Measurements from ENCODE around the gene TASL. TPM values are rescaled to one million over a fixed set of nuclear protein-coding genes. Genes with fewer than 3 reads are reported as not detected.
A peak's percentile ranks its signal among the peaks of the same experiment; 100 is the strongest.

TASL gene
- total RNA-seq, 2 donors from 2014 or later: 3.6 to 7.2 TPM

DNA sequence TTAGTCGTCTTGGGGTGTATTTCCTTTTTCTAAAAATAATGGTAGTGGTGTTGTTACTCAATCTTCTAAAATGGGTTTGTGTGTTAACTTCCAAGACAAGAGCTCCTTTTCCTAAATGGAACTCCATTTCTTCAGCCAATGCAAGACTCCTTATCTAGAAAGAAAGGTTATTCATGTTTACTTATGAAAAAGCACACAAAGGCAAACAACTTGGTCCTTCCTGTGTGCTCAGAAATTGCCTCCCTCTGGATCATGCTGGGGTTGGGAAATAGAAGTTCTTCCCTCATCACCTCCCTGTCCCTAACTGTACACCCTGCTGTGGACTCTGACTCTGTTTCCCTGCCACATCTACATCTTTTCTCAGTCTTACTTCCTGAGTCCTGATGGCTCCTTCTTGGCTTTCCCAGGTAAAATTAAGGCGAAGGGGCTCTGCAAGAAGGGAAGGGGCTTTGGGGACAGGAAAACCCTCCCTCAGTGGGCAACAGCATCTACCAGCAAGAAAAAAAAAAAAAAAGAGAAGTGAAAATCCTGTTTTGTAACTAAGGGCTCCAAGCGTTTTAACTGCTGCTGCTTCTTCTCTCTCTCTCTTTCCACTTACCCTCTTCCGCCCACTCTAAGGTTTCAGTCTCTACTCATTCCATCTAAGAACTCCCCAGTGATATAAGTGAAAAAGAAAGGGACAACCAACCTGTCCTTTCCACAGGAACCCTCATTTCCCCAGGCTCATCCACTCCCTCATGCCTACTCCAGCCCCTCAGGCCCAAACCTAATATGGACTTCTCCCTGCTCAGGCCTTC, 19.8 kb upstream of the TASL start:
- H3K9me3 Mint-ChIP-seq: no peaks in the 10 kb centered on the region
- H3K36me3 Mint-ChIP-seq: no peaks in the 10 kb centered on the region
- no peaks in the 10 kb centered on the region for H3K4me1 Mint-ChIP-seq (ENCODE audit: low read depth in 2 of 2)
- no peaks in the 10 kb centered on the region for H3K27me3 Mint-ChIP-seq
- ATAC-seq: peak in 1 of 2 donors; percentile 48
- peak overlapping the region in 1 of 2 donors; percentile 39 for H3K27ac Mint-ChIP-seq
- DNase-seq (ENCODE audit: low spot score): no peak
- H3K4me3 Mint-ChIP-seq: no peak overlapping the region

DNA sequence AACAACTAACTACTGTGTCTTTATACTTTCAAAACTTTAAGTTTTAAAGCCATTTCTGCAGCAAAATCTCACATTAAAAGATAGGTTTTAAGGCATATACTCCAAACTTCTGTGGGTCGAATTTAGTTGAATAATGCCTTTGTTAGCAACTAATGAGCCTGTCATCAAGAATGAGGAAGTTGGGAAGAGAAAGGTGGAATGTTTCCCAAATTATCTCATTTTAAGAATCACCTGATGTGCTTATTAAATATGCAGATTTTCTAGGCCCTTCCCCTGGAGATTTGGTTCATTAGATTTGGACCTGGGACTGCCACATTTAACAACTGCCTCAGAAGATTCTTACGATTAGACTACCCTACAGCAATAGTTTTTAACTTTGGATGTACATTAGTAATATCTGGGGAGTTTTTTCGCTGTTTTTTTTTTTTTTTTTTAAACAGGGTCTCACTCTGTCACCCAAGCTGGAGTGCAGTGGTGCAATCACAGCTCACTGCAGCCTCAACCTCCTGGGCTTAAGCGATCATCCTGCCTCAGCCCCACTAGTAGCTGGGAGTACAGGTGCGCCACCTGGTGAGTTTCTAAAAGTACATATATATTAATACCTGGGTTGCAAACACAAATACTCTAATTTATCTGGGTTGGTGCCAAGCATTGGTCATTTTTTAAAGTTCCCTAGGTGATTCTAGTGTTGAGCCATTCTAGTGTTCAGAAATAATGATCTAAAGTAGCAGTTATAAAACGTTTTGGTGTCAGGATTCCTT, 16.1 kb upstream of the TASL start:
- H3K27me3 Mint-ChIP-seq: no peaks in the 10 kb centered on the region
- DNase-seq (ENCODE audit: low spot score) (no peak), ATAC-seq (no peak)
- H3K36me3 Mint-ChIP-seq: no peaks in the 10 kb centered on the region
- no peaks in the 10 kb centered on the region for H3K9me3 Mint-ChIP-seq
- H3K4me1 Mint-ChIP-seq (ENCODE audit: low read depth in 2 of 2): no peaks in the 10 kb centered on the region
- H3K27ac Mint-ChIP-seq: no peak overlapping the region
- no peak overlapping the region for H3K4me3 Mint-ChIP-seq

DNA sequence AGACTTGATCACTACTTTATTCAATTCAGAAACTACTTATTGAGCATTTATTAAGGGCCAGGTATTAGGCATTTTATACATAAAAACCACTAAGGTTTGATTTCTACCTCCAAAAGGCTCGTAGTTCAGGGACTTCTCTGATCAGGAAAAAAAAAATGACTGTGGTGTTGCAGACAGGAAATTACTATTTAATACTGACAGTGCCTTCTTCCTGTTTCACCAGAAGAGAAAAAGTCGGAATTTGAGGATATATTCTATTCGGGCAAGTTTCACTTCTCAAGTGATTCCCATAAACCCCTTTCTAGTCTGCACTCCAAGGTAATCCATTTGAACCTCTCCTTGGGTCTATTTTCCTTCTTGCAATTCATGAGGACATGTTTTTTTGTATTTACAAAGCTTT, 15.3 kb upstream of the TASL start:
- Mint-ChIP-seq H3K9me3 (no peaks in the 10 kb centered on the region), H3K27me3 (peaks cover 0 to 2% of the 10 kb centered on the region in 2 donors), H3K4me3 (no peak overlapping the region), H3K4me1 (ENCODE audit: low read depth in 2 of 2) (no peaks in the 10 kb centered on the region), H3K27ac (no peak overlapping the region), H3K36me3 (no peaks in the 10 kb centered on the region)
- DNase-seq (ENCODE audit: low spot score) (no peak), ATAC-seq (no peak)

DNA sequence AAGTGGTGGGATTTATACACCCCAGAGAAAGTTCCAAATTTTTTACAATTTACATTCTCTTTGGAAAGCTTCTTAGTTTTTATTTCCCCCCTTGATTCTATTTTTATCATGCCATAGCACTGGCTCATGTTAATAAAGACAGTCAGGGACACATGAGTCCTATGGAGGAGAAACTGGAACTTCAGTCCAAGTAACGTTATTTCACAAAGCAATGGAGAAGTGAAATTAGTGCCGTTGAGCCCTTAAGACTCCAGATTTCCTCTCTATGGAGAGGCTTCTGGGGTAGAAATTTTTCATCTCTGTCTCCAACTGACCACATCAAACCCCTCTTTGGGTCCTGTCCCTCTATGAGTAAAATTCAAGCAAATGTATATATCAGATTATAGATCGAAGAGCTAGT, 12.8 kb upstream of the TASL start:
- no peak overlapping the region for H3K27ac Mint-ChIP-seq
- H3K4me3 Mint-ChIP-seq: no peak overlapping the region
- H3K36me3 Mint-ChIP-seq: no peaks in the 10 kb centered on the region
- H3K4me1 Mint-ChIP-seq (ENCODE audit: low read depth in 2 of 2): no peaks in the 10 kb centered on the region
- DNase-seq (ENCODE audit: low spot score) (no peak), ATAC-seq (no peak)
- no peaks in the 10 kb centered on the region for H3K9me3 Mint-ChIP-seq
- H3K27me3 Mint-ChIP-seq: peaks cover 0 to 2% of the 10 kb centered on the region in 2 donors

DNA sequence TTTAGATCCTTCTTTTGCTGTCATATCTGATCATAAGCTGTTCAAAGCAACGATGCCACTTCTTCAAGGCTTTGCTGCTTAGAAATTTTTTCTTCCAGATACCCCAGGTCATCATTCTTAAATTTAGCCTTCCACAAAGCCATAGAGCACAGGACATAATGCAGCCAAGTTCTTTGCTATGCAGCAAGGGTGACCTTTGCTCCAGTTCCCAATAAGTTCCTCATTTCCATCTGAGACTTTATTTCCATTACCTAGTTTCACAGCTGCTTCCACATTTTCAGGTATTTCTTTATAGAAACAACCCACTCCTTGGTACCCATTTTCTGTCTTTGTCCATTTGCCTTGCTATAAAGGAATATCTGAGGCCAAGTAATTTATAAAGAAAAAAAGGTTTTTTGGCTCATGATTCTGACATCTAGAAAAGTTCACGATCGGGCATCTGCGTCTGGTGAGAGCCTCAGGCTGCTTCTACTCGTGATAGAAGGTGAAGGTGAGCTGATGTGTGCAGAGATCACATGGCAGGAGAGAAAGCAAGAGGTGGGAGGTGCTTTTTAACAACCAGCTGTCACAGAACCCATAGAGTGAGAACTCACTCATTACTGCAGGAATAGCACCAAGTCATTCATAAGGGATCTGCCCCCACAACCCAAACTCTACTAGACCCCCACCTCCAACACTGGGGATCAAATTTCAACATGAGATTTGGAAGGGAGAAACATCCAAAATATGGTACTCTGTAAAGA, 11.8 kb upstream of the TASL start:
- H3K36me3 Mint-ChIP-seq: no peaks in the 10 kb centered on the region
- no peaks in the 10 kb centered on the region for H3K9me3 Mint-ChIP-seq
- no peak for ATAC-seq
- no peak overlapping the region for H3K27ac Mint-ChIP-seq
- no peaks in the 10 kb centered on the region for H3K4me1 Mint-ChIP-seq (ENCODE audit: low read depth in 2 of 2)
- no peak overlapping the region for H3K4me3 Mint-ChIP-seq
- H3K27me3 Mint-ChIP-seq: peaks cover 0 to 2% of the 10 kb centered on the region in 2 donors
- no peak for DNase-seq (ENCODE audit: low spot score)

DNA sequence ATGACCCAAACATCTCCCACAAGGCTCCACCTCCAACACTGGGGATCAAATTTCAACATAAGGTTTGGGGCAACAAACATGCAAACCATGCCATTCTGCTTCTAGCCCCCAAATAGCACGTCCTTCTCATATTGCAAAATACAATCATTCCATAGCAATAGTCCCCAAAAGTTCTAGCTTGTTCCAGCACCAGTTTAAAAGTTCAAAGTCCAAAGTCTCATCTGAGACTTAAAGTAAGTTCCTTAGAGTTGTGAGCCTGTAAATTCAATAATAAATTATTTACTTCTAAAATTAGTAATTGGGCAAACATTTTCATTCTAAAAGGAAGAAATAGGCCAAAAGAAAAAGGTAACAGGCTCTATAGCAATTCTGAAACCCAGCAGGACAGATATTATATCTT, 8.9 kb upstream of the TASL start:
- Mint-ChIP-seq H3K27ac (no peak overlapping the region), H3K9me3 (no peaks in the 10 kb centered on the region), H3K4me3 (no peak overlapping the region), H3K4me1 (ENCODE audit: low read depth in 2 of 2) (no peaks in the 10 kb centered on the region), H3K36me3 (no peaks in the 10 kb centered on the region), H3K27me3 (peaks cover 0 to 2% of the 10 kb centered on the region in 2 donors)
- no peak for ATAC-seq
- DNase-seq (ENCODE audit: low spot score): no peak

DNA sequence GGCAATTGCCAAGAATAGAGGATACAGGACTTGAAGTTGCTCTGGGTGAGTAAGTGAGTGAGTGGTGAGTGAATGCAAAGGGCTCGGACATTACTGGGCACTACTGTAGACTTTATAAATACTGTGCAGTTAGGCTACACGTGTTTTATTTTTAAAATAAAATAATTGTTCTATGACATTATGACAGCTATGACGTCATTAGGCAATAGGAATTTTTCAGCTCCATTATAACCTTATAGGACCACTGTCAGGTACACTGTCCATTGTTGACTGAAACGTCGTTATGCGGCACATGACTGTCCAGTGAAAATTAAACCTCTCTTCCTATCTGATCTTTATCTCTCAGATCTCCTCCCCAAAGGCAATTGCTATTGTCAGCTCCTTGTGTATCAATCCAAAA, 5.1 kb upstream of the TASL start:
- Mint-ChIP-seq H3K4me3 (no peak overlapping the region), H3K36me3 (peaks cover 4% of the 10 kb centered on the region), H3K27ac (no peak overlapping the region), H3K9me3 (no peaks in the 10 kb centered on the region), H3K4me1 (ENCODE audit: low read depth in 2 of 2) (peaks cover 4 to 5% of the 10 kb centered on the region in 2 donors), H3K27me3 (peaks cover 0 to 3% of the 10 kb centered on the region in 2 donors)
- no peak for ATAC-seq
- DNase-seq (ENCODE audit: low spot score): no peak

DNA sequence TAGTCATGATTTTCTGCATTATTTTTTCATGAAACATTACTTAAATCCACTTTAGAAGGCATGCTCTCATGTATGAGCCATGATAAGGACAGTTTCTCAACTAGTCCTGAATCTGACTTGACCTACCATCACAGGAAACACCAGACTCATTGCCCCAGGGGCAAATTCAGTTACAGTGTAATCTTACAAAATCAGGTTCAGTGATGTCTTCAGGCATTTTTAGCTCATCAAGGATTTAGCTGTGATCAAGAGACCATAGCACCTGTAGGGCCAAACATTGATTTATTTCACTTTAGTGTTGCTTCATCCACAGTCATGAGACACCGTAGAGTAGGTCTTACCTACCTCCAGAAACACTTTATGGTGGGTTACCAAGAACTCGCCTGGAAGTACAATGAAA, 3.1 kb upstream of the TASL start:
- Mint-ChIP-seq H3K4me3 (no peak overlapping the region), H3K27me3 (peaks cover 0 to 3% of the 10 kb centered on the region in 2 donors), H3K36me3 (peaks cover 4% of the 10 kb centered on the region), H3K9me3 (no peaks in the 10 kb centered on the region), H3K27ac (peak overlapping the region in 1 of 2 donors; percentile 58), H3K4me1 (ENCODE audit: low read depth in 2 of 2) (peaks cover 6 to 10% of the 10 kb centered on the region in 2 donors)
- ATAC-seq: no peak
- DNase-seq (ENCODE audit: low spot score): no peak

DNA sequence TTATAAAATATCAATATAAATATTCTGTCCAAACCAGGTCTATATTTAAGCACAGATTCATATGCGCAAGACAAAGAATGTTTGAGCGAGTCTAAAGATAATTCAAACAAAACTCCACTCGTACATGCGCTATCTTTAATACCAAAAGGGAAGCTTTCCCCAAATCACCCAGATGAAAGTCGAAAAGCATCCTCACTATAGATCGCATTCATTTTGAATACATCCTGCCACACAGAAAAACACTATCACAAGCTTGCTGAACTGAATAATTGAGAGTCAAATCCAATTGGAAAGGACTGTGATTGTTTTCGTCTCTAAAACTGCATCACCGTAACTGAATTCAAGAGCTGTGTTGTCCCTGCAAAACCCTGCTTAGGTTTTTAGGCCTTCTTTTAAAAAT, 685 bp downstream of the TASL start:
- no peaks in the 10 kb centered on the region for H3K9me3 Mint-ChIP-seq
- H3K4me3 Mint-ChIP-seq: peak overlapping the region; percentile 92
- H3K27ac Mint-ChIP-seq: peak overlapping the region; percentile 78 to 87
- peaks cover 11% of the 10 kb centered on the region for H3K36me3 Mint-ChIP-seq
- H3K27me3 Mint-ChIP-seq: peaks cover 0 to 3% of the 10 kb centered on the region in 2 donors
- peaks cover 16 to 20% of the 10 kb centered on the region in 2 donors for H3K4me1 Mint-ChIP-seq (ENCODE audit: low read depth in 2 of 2)
- DNase-seq (ENCODE audit: low spot score): no peak
- ATAC-seq: no peak

DNA sequence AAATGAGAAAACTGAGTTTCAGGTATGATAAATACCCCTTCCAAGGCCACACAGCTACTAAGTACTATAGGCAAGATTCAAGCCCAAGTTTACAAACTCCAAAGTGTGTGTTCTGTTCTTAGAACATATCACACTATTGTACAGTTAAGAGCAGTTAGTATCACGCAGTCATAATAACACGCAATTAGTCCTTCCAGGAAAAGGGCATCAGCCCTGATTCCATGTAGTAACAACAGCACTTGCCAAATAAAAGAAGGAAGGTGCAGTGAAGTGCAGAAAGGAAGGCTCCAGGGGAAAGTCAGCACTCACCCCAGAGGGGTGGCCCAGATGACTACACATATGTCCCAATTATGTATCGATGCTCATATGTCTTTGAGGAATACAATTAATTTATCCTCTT, 4.4 kb downstream of the TASL start:
- H3K27me3 Mint-ChIP-seq: no peaks in the 10 kb centered on the region
- H3K4me3 Mint-ChIP-seq: peak overlapping the region; percentile 17
- peaks cover 12% of the 10 kb centered on the region for H3K36me3 Mint-ChIP-seq
- peak overlapping the region in 1 of 2 donors; percentile 52 for H3K27ac Mint-ChIP-seq
- H3K4me1 Mint-ChIP-seq (ENCODE audit: low read depth in 2 of 2): peaks cover 17 to 28% of the 10 kb centered on the region in 2 donors
- H3K9me3 Mint-ChIP-seq: no peaks in the 10 kb centered on the region
- ATAC-seq (peak; percentile 47 to 51), DNase-seq (ENCODE audit: low spot score) (no peak)

DNA sequence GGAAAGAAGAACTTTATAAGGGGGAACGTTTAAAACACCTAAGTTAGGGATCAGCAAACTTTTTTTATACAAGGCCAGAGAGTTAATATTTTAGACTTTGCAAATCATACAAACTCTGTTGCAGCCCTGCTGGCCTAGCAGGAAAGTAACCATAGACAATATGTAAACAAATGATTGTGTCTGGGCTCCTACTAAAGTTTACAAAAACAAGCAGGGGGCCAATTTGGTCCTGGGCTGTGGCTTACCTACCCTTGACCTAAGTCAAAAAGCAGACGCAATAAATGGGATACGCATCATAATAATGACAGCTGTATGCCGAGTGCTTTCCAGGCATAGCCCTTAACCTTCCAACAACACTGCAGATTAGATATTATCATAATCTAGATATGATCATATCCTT, 4.9 kb downstream of the TASL start:
- H3K36me3 Mint-ChIP-seq: peaks cover 12% of the 10 kb centered on the region
- DNase-seq (ENCODE audit: low spot score): no peak
- H3K27me3 Mint-ChIP-seq: no peaks in the 10 kb centered on the region
- no peak for ATAC-seq
- H3K9me3 Mint-ChIP-seq: no peaks in the 10 kb centered on the region
- peaks cover 18 to 30% of the 10 kb centered on the region in 2 donors for H3K4me1 Mint-ChIP-seq (ENCODE audit: low read depth in 2 of 2)
- peak overlapping the region; percentile 17 for H3K4me3 Mint-ChIP-seq
- H3K27ac Mint-ChIP-seq: peak overlapping the region in 1 of 2 donors; percentile 52

DNA sequence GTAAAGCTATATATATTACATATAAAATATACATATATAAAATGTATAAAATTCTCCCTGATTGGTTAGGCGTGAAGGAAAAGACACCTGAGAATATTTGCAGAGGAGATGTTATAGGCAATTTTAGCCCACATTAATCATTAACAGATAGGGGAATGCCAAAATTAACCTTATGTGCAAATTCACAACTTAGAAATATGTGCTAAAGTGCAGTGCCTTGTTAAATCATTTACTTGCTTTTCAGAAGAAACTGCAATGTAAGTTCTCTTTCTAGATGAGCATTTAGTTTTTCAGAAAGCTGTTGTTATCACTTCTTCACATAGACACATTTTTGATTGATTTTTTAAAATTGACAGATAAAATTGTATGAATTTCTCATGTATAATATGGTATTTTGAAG, 5.6 kb downstream of the TASL start:
- DNase-seq (ENCODE audit: low spot score) (no peak), ATAC-seq (no peak)
- Mint-ChIP-seq H3K4me3 (no peak overlapping the region), H3K9me3 (no peaks in the 10 kb centered on the region), H3K4me1 (ENCODE audit: low read depth in 2 of 2) (peaks cover 18 to 30% of the 10 kb centered on the region in 2 donors), H3K36me3 (peaks cover 12% of the 10 kb centered on the region), H3K27me3 (no peaks in the 10 kb centered on the region), H3K27ac (no peak overlapping the region)

DNA sequence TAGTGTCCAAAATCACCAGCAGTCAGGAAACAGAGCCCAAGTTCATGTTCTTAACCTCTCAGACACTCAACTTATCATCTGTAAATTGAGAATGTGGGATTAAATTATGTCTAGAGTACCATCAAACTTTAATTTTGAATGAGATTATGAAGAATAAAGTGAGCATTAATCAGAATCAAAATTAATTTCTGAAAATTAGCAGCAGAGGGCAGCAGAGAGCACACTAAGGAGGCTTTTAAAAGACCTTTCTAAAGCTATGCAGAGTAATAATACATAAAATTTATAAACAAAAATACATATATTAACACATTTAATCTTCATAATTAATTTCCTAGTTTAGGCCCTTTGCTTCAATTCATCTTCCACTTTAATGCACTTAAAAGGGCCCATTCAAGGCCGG, 7.1 kb downstream of the TASL start:
- H3K27ac Mint-ChIP-seq: no peak overlapping the region
- no peak overlapping the region for H3K4me3 Mint-ChIP-seq
- DNase-seq (ENCODE audit: low spot score) (no peak), ATAC-seq (no peak)
- H3K27me3 Mint-ChIP-seq: no peaks in the 10 kb centered on the region
- H3K36me3 Mint-ChIP-seq: peaks cover 12% of the 10 kb centered on the region
- no peaks in the 10 kb centered on the region for H3K9me3 Mint-ChIP-seq
- H3K4me1 Mint-ChIP-seq (ENCODE audit: low read depth in 2 of 2): peaks cover 16 to 25% of the 10 kb centered on the region in 2 donors

DNA sequence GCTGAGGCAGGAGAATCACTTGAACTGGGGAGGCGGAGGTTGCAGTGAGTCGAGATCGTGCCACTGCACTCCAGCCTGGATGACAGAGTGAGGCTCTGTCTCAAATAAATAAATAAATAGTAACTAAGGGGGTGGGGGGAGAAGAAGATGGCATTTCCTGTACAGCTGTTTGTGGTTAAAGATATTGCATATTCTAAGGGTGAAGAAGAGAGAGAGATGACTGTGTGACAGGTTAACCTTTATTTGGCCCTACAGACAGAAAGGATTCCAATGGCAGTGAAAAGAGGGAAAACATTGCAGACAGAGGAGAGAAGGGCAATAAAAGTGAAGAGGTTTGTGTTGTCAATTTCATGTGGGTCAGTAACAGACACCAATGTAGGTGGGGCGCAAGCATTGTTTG, 9.4 kb downstream of the TASL start:
- Mint-ChIP-seq H3K4me3 (peak overlapping the region; percentile 39), H3K9me3 (no peaks in the 10 kb centered on the region), H3K27me3 (no peaks in the 10 kb centered on the region), H3K27ac (no peak overlapping the region), H3K36me3 (peaks cover 11% of the 10 kb centered on the region), H3K4me1 (ENCODE audit: low read depth in 2 of 2) (peaks cover 11 to 15% of the 10 kb centered on the region in 2 donors)
- no peak for DNase-seq (ENCODE audit: low spot score)
- ATAC-seq: peak in 1 of 2 donors; percentile 61

All from natural killer cell treated with Interleukin-12 subunit alpha and Interleukin-12 subunit beta and Interleukin-15 and Interleukin-18, amount 100 ng/mL, for 72 hours (primary cell).